Urinary bladder (tissue), 4 donors: Measurements from ENCODE around the gene MSL2. TPM values are rescaled to one million over a fixed set of nuclear protein-coding genes. Genes with fewer than 3 reads are reported as not detected.
"Not testable (repeated sequence)": the region's sequence is repeated elsewhere in the genome, so short reads cannot be mapped to it uniquely, and the experiment has no call there.

Source experiments
- DNase-seq: peaks from one replicate; pipeline ENCODE4 v3.0.0-alpha.2; 2015; ENCODE audit errors: extremely low spot score
- H3K27ac ChIP-seq: one replicate; pipeline ENCODE4 v1.5.1; 2013; ENCODE audit warnings: low read depth, mild to moderate bottlenecking, moderate library complexity
- H3K36me3 ChIP-seq: one replicate; pipeline ENCODE4 v1.6.1; 2013; ENCODE audit warnings: mild to moderate bottlenecking, moderate library complexity; ENCODE audit not compliant: insufficient read depth
- H3K4me1 ChIP-seq: one replicate; pipeline ENCODE4 v1.6.1; 2013; ENCODE audit warnings: mild to moderate bottlenecking, moderate library complexity; ENCODE audit not compliant: insufficient read depth
- H3K4me3 ChIP-seq: one replicate; pipeline ENCODE4 v1.5.1; 2013; ENCODE audit warnings: low read depth, low read length
- WGBS: extraction: QIAGEN DNeasy Blood & Tissue Kit; methylation state at CpG from one replicate; pipeline ENCODE4 v1.1.7; 2013; 5-methylcytosine and 5-hydroxymethylcytosine counted together
- polyA plus RNA-seq: library from polyadenylated mRNA; stranded (reverse); fragments of 200-250 nt; gene quantifications from one replicate; pipeline ENCODE4 v1.2.3, GENCODE V29; 2013
- total RNA-seq: library from RNA; depleted of rRNA; stranded (reverse); fragments of >200 nt; gene quantifications from one replicate; pipeline ENCODE4 v1.2.3, GENCODE V29; 2014
- donor health status: healthy with polysubstance abuse.
- donor health status: healthy.

Gene MSL2
- total and polyA plus RNA-seq, 2 donors = 11.2 to 38.1 TPM

DNA sequence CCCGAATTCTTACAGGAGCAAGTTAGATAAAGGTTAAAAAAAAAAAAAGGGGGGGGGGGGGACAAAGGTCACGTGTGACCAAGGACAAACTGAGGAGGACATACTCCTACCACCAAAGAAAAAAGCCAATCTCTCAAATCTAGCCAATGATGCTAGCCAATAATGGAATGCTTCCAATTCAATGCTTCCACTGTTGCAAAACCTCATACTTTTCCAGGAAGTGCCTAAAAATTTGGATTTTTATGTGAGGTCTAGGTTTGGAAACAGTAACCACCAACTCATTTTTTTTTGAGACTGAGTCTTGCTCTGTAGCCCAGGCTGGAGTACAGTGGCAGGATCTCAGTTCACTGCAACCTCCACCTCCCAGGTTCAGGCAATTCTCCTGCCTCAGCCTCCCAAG lies 11.4 kb downstream of the MSL2 start:
- H3K27ac ChIP-seq = no peak overlapping the region
- peaks cover 2% of the 10 kb centered on the region for H3K4me1 ChIP-seq
- WGBS = 68% methylated on average over 2 of the region's 2 CpGs
- no peaks in the 10 kb centered on the region for H3K36me3 ChIP-seq
- no peak overlapping the region for H3K4me3 ChIP-seq
- DNase-seq = no peak

DNA sequence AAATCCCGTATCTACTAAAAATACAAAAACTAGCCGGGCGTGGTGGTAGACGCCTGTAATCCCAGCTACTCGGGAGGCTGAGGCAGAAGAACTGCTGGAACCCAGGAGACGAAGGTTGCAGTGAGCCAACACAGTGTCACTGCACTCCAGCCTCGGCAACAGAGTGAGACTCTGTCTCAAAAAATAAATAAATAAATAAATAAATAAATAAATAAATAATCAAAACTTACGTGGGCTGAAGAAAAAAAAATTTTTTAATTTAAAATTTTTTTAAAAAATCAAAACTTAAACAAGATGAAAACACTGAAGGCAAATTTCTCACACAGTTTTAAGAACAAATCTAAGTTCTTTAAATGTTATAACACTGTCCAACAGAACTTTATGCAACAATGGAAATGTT lies 14.4 kb downstream of the MSL2 start:
- Histone ChIP-seq H3K27ac (no peak overlapping the region), H3K36me3 (no peaks in the 10 kb centered on the region), H3K4me3 (no peak overlapping the region), H3K4me1 (no peaks in the 10 kb centered on the region)
- 94% methylated on average over 8 of the region's 8 CpGs for WGBS
- DNase-seq = no peak

DNA sequence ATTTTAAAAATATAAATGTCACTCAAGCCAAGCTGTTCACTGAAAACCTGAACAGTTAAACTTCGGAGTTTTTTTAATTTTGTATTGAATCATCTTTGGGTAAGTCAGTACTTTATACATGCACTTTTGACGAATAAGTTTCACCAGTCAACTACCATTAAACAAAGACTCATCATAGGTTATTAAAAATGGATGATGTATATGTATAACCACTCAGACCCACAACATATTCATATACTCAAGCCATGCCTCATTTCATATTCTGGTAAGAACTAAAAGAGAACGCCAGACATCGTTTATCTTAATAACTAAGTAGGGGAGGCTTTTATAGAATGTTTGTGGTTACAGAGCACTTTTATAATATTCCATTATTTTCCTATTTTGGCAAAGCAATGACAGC lies 18.3 kb downstream of the MSL2 start:
- H3K27ac ChIP-seq = no peak overlapping the region
- WGBS = 52% methylated on average over 4 of the region's 4 CpGs
- H3K4me3 ChIP-seq = no peak overlapping the region
- H3K4me1 ChIP-seq = peaks cover 3% of the 10 kb centered on the region
- H3K36me3 ChIP-seq = no peaks in the 10 kb centered on the region
- DNase-seq = no peak

DNA sequence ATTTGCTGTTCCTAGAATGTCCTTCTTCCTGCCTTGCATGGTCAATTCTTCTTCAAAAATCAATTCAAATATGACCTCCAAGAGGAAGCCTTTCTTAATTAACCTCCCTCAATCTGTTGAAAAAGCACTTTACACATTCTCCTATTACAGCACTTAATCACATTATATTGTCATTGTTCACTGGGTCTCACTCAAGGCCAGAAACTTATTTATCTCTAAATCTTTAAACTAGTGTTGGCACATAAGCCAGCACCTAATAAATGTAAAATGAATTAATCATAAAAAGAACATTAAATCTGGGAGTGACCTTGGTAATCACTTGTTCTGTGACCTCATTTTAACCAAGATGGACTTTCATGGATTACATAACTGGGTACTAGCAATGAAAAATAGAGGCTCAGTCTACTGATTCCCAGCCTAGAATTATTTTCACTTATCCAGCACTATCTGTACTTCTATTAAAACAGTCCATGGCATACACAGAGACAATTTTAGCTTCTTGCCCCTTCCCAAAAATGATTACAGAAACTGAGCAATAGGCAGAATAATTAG lies 22.1 kb downstream of the MSL2 start:
- Histone ChIP-seq H3K27ac (no peak overlapping the region), H3K36me3 (no peaks in the 10 kb centered on the region), H3K4me3 (no peak overlapping the region), H3K4me1 (peaks cover 3% of the 10 kb centered on the region)
- DNase-seq = no peak

DNA sequence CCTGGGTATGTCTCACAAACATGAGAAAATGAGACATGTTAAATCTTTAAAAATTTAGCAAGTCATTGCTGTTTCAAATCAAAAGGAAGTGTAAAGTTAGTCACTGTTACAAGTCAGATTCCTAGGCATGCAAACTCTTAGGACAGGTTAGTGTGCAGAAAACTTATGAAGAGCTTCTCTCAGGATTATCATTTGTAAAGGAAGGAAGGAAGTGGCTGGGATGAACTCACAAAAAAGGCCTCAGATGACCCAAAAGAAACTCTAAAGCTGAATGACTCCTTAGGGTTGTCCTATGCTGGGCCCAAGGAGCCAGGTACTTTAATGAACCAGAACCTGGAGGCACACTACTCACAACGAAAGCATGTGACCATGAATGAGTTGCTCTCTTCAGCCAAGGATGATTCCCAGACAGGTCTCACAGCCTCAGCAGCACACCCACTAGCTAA lies 25.0 kb downstream of the MSL2 start:
- no peak overlapping the region for H3K4me3 ChIP-seq
- no peaks in the 10 kb centered on the region for H3K4me1 ChIP-seq
- H3K36me3 ChIP-seq = no peaks in the 10 kb centered on the region
- WGBS = 61% methylated on average over 1 of the region's 1 CpG
- DNase-seq = no peak
- H3K27ac ChIP-seq = no peak overlapping the region

DNA sequence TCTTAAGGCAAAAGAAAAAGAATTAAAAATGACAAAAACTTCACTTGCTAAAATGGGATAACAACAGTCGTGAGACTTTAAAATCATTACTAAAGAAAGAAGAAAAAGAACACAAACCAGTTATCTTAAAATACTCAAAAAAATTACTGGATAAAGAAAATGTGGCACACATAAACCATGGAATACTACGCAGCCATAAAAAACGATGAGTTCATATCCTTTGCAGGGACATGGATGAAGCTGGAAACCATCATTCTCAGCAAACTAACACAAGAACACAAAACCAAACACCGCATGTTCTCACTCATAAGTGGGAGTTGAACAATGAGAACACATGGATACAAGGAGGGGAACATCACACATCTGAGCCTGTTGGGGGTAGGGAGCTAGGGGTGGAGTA lies 27.9 kb downstream of the MSL2 start:
- not testable (repeated sequence) for H3K27ac ChIP-seq, H3K36me3 ChIP-seq, DNase-seq, H3K4me1 ChIP-seq, H3K4me3 ChIP-seq
- 97% methylated on average over 4 of the region's 4 CpGs for WGBS

DNA sequence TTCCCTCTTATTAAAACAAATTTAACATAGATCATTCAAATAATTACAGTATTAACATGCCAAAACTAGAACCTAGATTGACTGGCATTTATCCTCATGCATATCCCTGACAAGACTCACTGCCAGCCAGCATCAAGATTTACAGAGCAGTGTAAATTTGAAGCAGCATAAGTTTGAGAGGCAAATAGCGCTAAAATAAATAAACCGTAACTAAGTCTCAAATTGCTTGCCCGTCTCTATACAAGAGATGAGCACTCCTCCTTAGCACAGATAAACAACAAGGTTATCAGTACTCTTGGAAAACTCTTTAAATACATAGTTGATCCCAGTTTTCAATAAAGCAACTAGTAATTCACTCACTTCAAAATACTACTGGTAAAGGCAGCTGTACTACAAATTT lies 29.6 kb downstream of the MSL2 start:
- no peak for DNase-seq
- H3K4me1 ChIP-seq = no peaks in the 10 kb centered on the region
- WGBS = 39% methylated on average over 3 of the region's 3 CpGs
- no peak overlapping the region for H3K27ac ChIP-seq
- H3K4me3 ChIP-seq = no peak overlapping the region
- H3K36me3 ChIP-seq = no peaks in the 10 kb centered on the region

DNA sequence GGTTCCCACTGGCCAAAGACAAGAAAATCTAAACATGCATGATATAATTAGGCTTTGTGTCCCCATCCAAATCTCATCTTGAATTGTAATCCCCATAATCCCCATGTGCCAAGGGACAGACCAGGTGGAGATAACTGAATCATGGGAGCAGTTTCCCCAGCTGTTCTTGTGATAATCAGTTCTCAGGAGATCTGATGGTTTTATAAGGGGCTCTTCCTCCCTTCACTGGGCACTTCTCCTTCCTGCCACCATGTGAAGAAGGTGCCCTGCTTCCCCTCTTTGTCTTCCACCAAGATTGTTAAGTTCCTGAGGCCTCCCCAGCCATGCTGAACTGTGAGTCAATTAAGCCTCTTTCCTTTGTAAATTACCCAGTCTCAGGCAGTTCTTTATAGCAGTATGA lies 32.5 kb downstream of the MSL2 start:
- not testable (repeated sequence) for DNase-seq, H3K4me1 ChIP-seq, H3K4me3 ChIP-seq, H3K36me3 ChIP-seq, H3K27ac ChIP-seq

DNA sequence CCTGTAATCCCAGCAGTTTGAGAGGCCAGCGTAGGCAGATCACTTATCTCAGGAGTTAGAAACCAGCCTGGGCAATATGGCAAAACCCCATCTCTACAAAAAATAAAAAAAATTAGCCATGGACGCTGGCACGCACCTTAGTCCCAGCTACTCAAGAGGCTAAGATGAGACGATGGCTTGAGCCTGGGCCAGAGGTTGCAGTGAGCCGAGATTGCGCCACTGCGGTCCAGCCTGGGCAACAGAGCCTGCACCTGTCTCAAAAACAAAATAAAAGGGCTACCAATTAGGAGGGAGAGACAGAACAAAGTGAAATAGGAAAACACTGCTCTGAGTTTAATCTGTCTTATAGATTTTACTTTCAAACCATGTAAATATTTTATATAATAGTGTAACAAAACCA lies 33.8 kb downstream of the MSL2 start:
- H3K27ac ChIP-seq = no peak overlapping the region
- 95% methylated on average over 7 of the region's 7 CpGs for WGBS
- H3K36me3 ChIP-seq = no peaks in the 10 kb centered on the region
- H3K4me1 ChIP-seq = peaks cover under 1% of the 10 kb centered on the region
- DNase-seq = no peak
- H3K4me3 ChIP-seq = no peak overlapping the region

DNA sequence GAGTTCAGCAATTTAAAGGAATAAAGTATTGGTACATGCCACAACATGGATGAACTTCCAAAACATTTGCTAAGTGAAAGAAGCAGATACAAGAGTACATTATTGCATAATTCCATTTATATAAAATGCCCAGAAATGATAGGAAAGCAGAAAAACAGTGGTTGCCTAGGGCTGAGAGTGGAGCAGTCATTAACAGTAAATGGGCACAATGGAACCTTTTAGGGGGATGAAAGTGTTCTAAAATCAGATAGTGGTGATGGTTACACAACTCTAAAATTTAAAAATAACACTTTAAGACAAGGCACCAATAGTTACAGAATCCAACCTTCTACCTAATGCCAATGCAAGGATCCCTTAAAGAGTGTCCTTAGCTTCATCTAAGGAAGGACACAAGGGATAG lies 34.6 kb downstream of the MSL2 start:
- H3K4me1 ChIP-seq = peaks cover 2% of the 10 kb centered on the region
- no peak overlapping the region for H3K4me3 ChIP-seq
- DNase-seq = no peak
- H3K36me3 ChIP-seq = no peaks in the 10 kb centered on the region
- no peak overlapping the region for H3K27ac ChIP-seq

DNA sequence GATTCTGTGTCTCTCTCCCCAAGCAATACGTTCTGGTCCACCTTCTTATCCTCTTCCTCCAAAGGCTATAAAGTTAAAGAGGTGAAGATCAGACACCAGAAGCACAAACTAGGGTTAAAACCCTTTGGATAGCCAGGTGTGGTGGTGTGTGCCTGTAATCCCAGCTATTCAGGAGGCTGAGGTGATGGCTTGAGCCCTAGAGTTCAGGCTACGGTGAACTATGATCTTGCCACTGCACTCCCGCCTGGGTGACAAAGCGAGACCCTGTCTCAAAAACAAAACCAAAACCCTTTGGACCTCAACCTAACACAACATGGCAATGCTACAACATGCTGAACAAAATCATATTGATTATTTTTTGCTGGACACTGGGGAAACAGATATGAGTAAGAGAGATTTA lies 43.2 kb downstream of the MSL2 start:
- Histone ChIP-seq H3K27ac (no peak overlapping the region), H3K4me3 (no peak overlapping the region), H3K36me3 (peaks cover 2% of the 10 kb centered on the region), H3K4me1 (peaks cover 2% of the 10 kb centered on the region)
- DNase-seq = no peak
- 90% methylated on average over 4 of the region's 4 CpGs for WGBS

DNA sequence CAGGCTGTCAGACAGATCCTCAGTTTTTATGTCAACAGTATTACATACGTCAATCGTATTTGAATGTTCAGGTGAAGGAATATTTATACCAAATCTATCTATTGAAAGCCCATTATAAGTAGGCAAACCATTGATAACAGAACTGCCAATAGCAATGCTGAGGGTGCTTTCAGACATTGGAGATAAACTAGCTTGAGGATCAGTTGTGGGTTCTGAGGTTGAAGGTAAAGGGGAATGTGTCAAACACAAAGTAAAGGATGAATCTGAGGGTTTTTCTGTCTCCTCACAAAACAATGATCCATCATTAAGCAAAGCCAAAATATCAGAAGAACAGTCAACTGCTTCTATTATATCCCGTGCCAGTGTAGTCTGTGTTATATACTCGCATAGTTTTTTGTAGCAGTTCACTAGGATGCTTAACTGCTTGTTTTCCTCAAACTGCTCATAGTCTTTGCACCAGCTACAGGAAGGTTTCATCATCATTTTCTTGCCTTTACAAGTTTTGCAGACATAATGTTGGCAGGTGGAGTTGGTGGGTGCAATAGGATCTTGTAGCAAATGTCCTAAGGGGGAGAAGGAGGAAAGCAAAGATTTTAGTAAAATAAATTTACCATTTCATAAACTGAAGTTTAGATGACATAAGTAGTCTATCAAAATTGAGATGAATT lies 43.8 kb downstream of the MSL2 start:
- H3K4me3 ChIP-seq = no peak overlapping the region
- H3K4me1 ChIP-seq = peaks cover 2% of the 10 kb centered on the region
- no peak for DNase-seq
- peaks cover 2% of the 10 kb centered on the region for H3K36me3 ChIP-seq
- 81% methylated on average over 4 of the region's 4 CpGs for WGBS
- H3K27ac ChIP-seq = no peak overlapping the region

DNA sequence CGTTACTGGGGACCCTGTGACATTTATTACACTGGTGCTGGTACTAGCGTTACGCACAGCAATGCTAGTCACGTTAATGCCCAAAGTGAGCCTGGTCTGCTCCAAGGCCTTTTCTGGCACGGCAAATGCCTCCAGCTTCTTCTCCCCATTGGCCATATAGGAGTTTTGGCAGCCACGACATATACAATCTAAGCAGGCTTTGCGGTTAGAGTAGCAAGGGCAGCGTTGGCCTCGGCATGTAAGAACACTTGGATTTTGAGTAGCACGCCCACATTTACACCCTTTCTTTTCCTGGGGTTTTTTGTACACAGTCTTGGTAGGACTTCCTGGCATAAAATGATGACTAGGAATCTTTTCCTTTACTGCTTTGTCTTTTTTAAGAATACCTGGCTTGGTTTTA lies 44.9 kb downstream of the MSL2 start:
- Histone ChIP-seq H3K4me3 (no peak overlapping the region), H3K27ac (no peak overlapping the region), H3K36me3 (peaks cover 2% of the 10 kb centered on the region), H3K4me1 (no peaks in the 10 kb centered on the region)
- WGBS = 44% methylated on average over 10 of the region's 10 CpGs
- DNase-seq = no peak

DNA sequence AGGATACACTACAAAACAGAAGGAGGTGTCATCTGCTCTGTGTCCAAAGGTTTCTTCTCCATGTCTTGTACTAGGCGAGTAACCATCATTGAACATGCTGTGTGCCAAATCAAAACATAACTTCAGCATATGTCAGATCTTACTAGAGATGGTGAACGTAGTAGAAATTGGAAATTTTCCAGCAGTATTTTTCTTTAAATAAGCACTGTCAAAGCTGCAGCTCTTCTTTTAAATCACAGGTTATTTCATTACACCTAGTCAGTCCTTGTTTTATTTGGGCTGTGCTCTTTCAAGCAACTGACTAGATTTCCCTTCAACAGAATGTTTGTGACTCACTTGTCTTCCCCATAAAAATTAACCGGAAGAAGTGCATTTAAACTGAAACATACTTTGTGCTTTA lies 46.5 kb downstream of the MSL2 start:
- DNase-seq = no peak
- Histone ChIP-seq H3K27ac (no peak overlapping the region), H3K4me3 (no peak overlapping the region), H3K36me3 (peaks cover 2% of the 10 kb centered on the region), H3K4me1 (no peaks in the 10 kb centered on the region)
- 50% methylated on average over 3 of the region's 3 CpGs for WGBS
